Measurements from ENCODE around the gene FAM210A. TPM values are rescaled to one million over a fixed set of nuclear protein-coding genes. Genes with fewer than 3 reads are reported as not detected.
A peak's percentile ranks its signal among the peaks of the same experiment; 100 is the strongest.

The FAM210A gene
- total RNA-seq, 4 donors from 2014 or later = 6.8 to 9.5 (median 8.4) TPM

GRCh38 chr18:13629841-13630715 is 96.3 kb downstream of the FAM210A start:
- Histone ChIP-seq H3K9me3 (no peaks in the 10 kb centered on the region), H3K36me3 (no peaks in the 10 kb centered on the region), H3K27ac (peak overlapping the region; percentile 4), H3K4me3 (no peak overlapping the region), H3K27me3 (no peaks in the 10 kb centered on the region), H3K4me1 (no peaks in the 10 kb centered on the region)
- TF ChIP-seq POLR2AphosphoS5 (IDR thresholded peaks at IDR 0.05) = peak in 1 of 3 donors; percentile 19
- TF ChIP-seq CTCF (IDR thresholded peaks at IDR 0.05) = peak; percentile 64 to 75
- no peak for TF ChIP-seq EP300 (IDR thresholded peaks at IDR 0.05)
- no peak for TF ChIP-seq POLR2A (IDR thresholded peaks at IDR 0.05)
- DNase-seq (ENCODE audit: low spot score in 2 of 2) = peak in 1 of 2 donors; percentile 79
- 47% methylated on average over 8 of the region's 8 CpGs for WGBS

- DNase-seq (ENCODE audit: low spot score in 2 of 2) = peak in 1 of 2 donors; percentile 32
- H3K36me3 ChIP-seq = no peaks in the 10 kb centered on the region
- TF ChIP-seq POLR2A (IDR thresholded peaks at IDR 0.05) = no peak
- no peak for TF ChIP-seq CTCF (IDR thresholded peaks at IDR 0.05)
- TF ChIP-seq POLR2AphosphoS5 (IDR thresholded peaks at IDR 0.05) = no peak
- TF ChIP-seq EP300 (IDR thresholded peaks at IDR 0.05) = no peak
- no peaks in the 10 kb centered on the region for H3K27me3 ChIP-seq
- H3K9me3 ChIP-seq = no peaks in the 10 kb centered on the region
- 72% methylated on average over 9 of the region's 9 CpGs for WGBS
- H3K4me1 ChIP-seq = no peaks in the 10 kb centered on the region
- no peak overlapping the region for H3K4me3 ChIP-seq
- no peak overlapping the region for H3K27ac ChIP-seq
Observed at GRCh38 chr18:13628211-13628610, 98.1 kb downstream of the FAM210A start.

- Histone ChIP-seq H3K27me3 (no peaks in the 10 kb centered on the region), H3K4me1 (no peaks in the 10 kb centered on the region), H3K36me3 (peaks cover 4% of the 10 kb centered on the region), H3K4me3 (no peak overlapping the region), H3K9me3 (no peaks in the 10 kb centered on the region), H3K27ac (no peak overlapping the region)
- peak in 1 of 2 donors; percentile 68 for DNase-seq (ENCODE audit: low spot score in 2 of 2)
- WGBS = 88% methylated on average over 4 of the region's 8 CpGs
- no peak for TF ChIP-seq CTCF (IDR thresholded peaks at IDR 0.05)
- no peak for TF ChIP-seq EP300 (IDR thresholded peaks at IDR 0.05)
- no peak for TF ChIP-seq POLR2A (IDR thresholded peaks at IDR 0.05)
- TF ChIP-seq POLR2AphosphoS5 (IDR thresholded peaks at IDR 0.05) = no peak
Observed at GRCh38 chr18:13627639-13628038, 98.7 kb downstream of the FAM210A start.

- no peak for TF ChIP-seq POLR2AphosphoS5 (IDR thresholded peaks at IDR 0.05)
- no peak for TF ChIP-seq EP300 (IDR thresholded peaks at IDR 0.05)
- no peak for TF ChIP-seq POLR2A (IDR thresholded peaks at IDR 0.05)
- no peak for TF ChIP-seq CTCF (IDR thresholded peaks at IDR 0.05)
- H3K27ac ChIP-seq = no peak overlapping the region
- H3K9me3 ChIP-seq = no peaks in the 10 kb centered on the region
- DNase-seq (ENCODE audit: low spot score in 2 of 2) = peak in 1 of 2 donors; percentile 35
- no peak overlapping the region for H3K4me3 ChIP-seq
- no peaks in the 10 kb centered on the region for H3K27me3 ChIP-seq
- 43% methylated on average over 2 of the region's 2 CpGs for WGBS
- H3K36me3 ChIP-seq = peaks cover 12% of the 10 kb centered on the region
- H3K4me1 ChIP-seq = no peaks in the 10 kb centered on the region
Observed at GRCh38 chr18:13626544-13626908, 99.8 kb downstream of the FAM210A start.

GRCh38 chr18:13625843-13626543 is 100.4 kb downstream of the FAM210A start:
- Histone ChIP-seq H3K9me3 (no peaks in the 10 kb centered on the region), H3K36me3 (peaks cover 15% of the 10 kb centered on the region), H3K27me3 (no peaks in the 10 kb centered on the region), H3K4me1 (no peaks in the 10 kb centered on the region), H3K4me3 (no peak overlapping the region), H3K27ac (no peak overlapping the region)
- no peak for TF ChIP-seq CTCF (IDR thresholded peaks at IDR 0.05)
- TF ChIP-seq POLR2A (IDR thresholded peaks at IDR 0.05) = no peak
- TF ChIP-seq EP300 (IDR thresholded peaks at IDR 0.05) = no peak
- no peak for TF ChIP-seq POLR2AphosphoS5 (IDR thresholded peaks at IDR 0.05)
- WGBS = 91% methylated on average over 8 of the region's 8 CpGs
- DNase-seq (ENCODE audit: low spot score in 2 of 2) = peak in 1 of 2 donors; percentile 52
